ENCODE results near the gene TMEM38B. TPM values are rescaled to one million over a fixed set of nuclear protein-coding genes. Genes with fewer than 3 reads are reported as not detected.
"Not testable (repeated sequence)": the region's sequence is repeated elsewhere in the genome, so short reads cannot be mapped to it uniquely, and the experiment has no call there.

TMEM38B gene
- total RNA-seq, 2 experiments from 2014 or later: 15.9 to 22.5 TPM

DNA sequence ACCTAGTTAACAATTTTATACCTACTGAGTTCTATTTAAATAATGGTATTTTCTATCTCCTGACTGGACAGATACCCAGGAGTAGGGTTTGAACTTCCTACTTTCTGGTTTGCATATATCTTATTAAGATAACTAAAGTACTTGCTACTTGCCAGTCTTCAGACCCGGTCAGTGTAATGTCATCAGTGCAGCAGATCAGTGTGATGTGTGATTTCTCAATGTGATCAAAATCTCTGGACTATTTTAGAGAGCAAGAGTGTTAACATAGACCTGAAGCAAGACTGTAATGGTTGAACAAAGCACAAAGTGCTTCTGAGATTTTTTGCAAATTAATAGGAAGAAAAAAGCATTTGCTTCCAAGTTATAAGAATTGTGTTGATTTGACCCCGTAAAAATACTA is 6.8 kb downstream of the TMEM38B start:
- BruUV-seq (replicated peaks): no TSS peak
- H3K27ac ChIP-seq (ENCODE audit: low read depth, low read length, poor library complexity, severe bottlenecking): no peak overlapping the region
- TF ChIP-seq EZH2phosphoT487 (IDR thresholded peaks at IDR 0.05; ENCODE audit: borderline replicate concordance, low read depth, low read length) (no peak), CTCF (conservative IDR thresholded peaks at IDR 0.05; ENCODE audit: low read length) (no peak)
- H3K4me2 ChIP-seq (ENCODE audit: low read length): peak overlapping the region; percentile 18; the same call in 1 of the 2 replicates
- H2AFZ ChIP-seq (ENCODE audit: low read length): no peak overlapping the region
- H3K9me2 ChIP-seq (ENCODE audit: insufficient read depth, low read length): no peaks in the 10 kb centered on the region
- H3K4me1 ChIP-seq (ENCODE audit: insufficient read depth, low read length, poor library complexity, severe bottlenecking): peaks cover 6% of the 10 kb centered on the region
- H3K36me3 ChIP-seq (ENCODE audit: insufficient read depth, low read length): no peaks in the 10 kb centered on the region
- CTCF ChIA-PET (ENCODE audit: unreplicated experiment): no interaction called here
- no peaks in the 10 kb centered on the region for H3K9me3 ChIP-seq (ENCODE audit: low read length)
- no peak for DNase-seq (ENCODE audit: low spot score)
- no peak overlapping the region for H3K4me3 ChIP-seq (ENCODE audit: low read depth, low read length, poor library complexity, severe bottlenecking)
- H3K79me2 ChIP-seq (ENCODE audit: insufficient read depth, low read depth, low read length): peaks cover 21% of the 10 kb centered on the region
- H4K20me1 ChIP-seq (ENCODE audit: insufficient read depth, low read length): 0 out of 2 replicates have a peak, but pooled peaks cover 9% of the 10 kb centered on the region
- intact Hi-C loops (cut with micrococcal nuclease; ENCODE audit: unreplicated experiment): no loop called here
- POLR2A ChIA-PET: no interaction called here

GRCh38 chr9:105702207-105702606 is 7.9 kb downstream of the TMEM38B start:
- Histone ChIP-seq H3K4me2 (ENCODE audit: low read length) (no peak overlapping the region), H3K9me2 (ENCODE audit: insufficient read depth, low read length) (no peaks in the 10 kb centered on the region), H4K20me1 (ENCODE audit: insufficient read depth, low read length) (0 out of 2 replicates have a peak, but pooled peaks cover 9% of the 10 kb centered on the region), H3K9me3 (ENCODE audit: low read length) (no peaks in the 10 kb centered on the region), H3K4me3 (ENCODE audit: low read depth, low read length, poor library complexity, severe bottlenecking) (no peak overlapping the region), H3K79me2 (ENCODE audit: insufficient read depth, low read depth, low read length) (peaks cover 16% of the 10 kb centered on the region), H2AFZ (ENCODE audit: low read length) (no peak overlapping the region), H3K36me3 (ENCODE audit: insufficient read depth, low read length) (0 out of 2 replicates have a peak, but pooled peaks cover 4% of the 10 kb centered on the region), H3K27ac (ENCODE audit: low read depth, low read length, poor library complexity, severe bottlenecking) (no peak overlapping the region), H3K4me1 (ENCODE audit: insufficient read depth, low read length, poor library complexity, severe bottlenecking) (peaks cover 6% of the 10 kb centered on the region)
- no TSS peak for BruUV-seq (replicated peaks)
- TF ChIP-seq CTCF (conservative IDR thresholded peaks at IDR 0.05; ENCODE audit: low read length) (no peak), EZH2phosphoT487 (IDR thresholded peaks at IDR 0.05; ENCODE audit: borderline replicate concordance, low read depth, low read length) (no peak)
- DNase-seq (ENCODE audit: low spot score): no peak
- ChIA-PET CTCF (ENCODE audit: unreplicated experiment) (no interaction called here), POLR2A (interaction anchor here (0.6 kb wide), 1 partner anchor 14 kb away, joined by 3 read pairs; no protein-coding TSS in a partner anchor)
- intact Hi-C loops (cut with micrococcal nuclease; ENCODE audit: unreplicated experiment): no loop called here

DNA sequence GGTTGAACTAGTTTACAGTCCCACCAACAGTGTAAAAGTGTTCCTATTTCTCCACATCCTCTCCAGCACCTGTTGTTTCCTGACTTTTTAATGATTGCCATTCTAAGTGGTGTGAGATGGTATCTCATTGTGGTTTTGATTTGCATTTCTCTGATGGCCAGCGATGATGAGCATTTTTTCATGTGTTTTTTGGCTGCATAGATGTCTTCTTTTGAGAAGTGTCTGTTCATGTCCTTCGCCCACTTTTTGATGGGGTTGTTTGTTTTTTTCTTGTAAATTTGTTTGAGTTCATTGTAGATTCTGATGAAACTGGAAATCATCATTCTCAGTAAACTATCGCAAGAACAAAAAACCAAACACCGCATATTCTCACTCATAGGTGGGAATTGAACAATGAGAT is 9.3 kb downstream of the TMEM38B start:
- H3K27ac ChIP-seq (ENCODE audit: low read depth, low read length, poor library complexity, severe bottlenecking); BruUV-seq (replicated peaks); H3K9me2 ChIP-seq (ENCODE audit: insufficient read depth, low read length); H3K4me1 ChIP-seq (ENCODE audit: insufficient read depth, low read length, poor library complexity, severe bottlenecking); H3K4me2 ChIP-seq (ENCODE audit: low read length); H4K20me1 ChIP-seq (ENCODE audit: insufficient read depth, low read length); H2AFZ ChIP-seq (ENCODE audit: low read length); intact Hi-C loops (cut with micrococcal nuclease; ENCODE audit: unreplicated experiment); H3K36me3 ChIP-seq (ENCODE audit: insufficient read depth, low read length); POLR2A ChIA-PET; DNase-seq (ENCODE audit: low spot score); H3K4me3 ChIP-seq (ENCODE audit: low read depth, low read length, poor library complexity, severe bottlenecking); H3K9me3 ChIP-seq (ENCODE audit: low read length); CTCF ChIA-PET (ENCODE audit: unreplicated experiment): not testable (repeated sequence)
- peaks cover 12% of the 10 kb centered on the region for H3K79me2 ChIP-seq (ENCODE audit: insufficient read depth, low read depth, low read length)
